ENCODE measurements around the gene SNCAIP. TPM values are rescaled to one million over a fixed set of nuclear protein-coding genes. Genes with fewer than 3 reads are reported as not detected.

SNCAIP gene
- total and polyA plus RNA-seq, 2 experiments from 2014 or later = 6.1 to 11.9 TPM

DNA sequence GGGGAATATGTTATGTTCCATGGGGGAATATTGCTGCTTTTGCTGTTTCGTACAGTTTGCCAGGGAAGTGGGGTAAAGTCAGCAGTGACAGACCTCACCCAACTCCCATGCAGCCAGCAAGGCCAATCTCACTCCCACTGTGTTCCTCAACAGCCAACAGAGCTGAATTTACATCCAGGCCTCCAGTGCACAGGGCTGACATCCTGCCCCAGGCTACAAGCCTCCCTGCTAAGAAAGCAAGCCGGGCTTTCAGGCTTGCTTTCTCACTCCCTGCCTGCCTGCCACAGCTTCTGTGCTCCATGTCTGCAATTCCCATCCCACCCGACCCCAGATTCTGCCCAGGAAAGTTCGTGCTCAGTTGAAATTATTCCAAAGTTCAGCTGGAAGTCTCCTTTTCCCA is 25.5 kb upstream of the SNCAIP start:
- Histone ChIP-seq H3K4me1 (ENCODE audit: insufficient read depth) (peaks cover 7% of the 10 kb centered on the region; the same call in 1 of the 2 replicates), H3F3A (replicated peaks; ENCODE audit: low read depth) (no peaks in the 10 kb centered on the region), H3K4me2 (no peak overlapping the region), H3K27me3 (ENCODE audit: insufficient read depth) (no peaks in the 10 kb centered on the region), H3K36me3 (ENCODE audit: insufficient read depth) (no peaks in the 10 kb centered on the region), H3K79me2 (replicated peaks; ENCODE audit: insufficient read depth) (no peaks in the 10 kb centered on the region), H3K4me3 (no peak overlapping the region), H4K20me1 (replicated peaks; ENCODE audit: insufficient read depth) (no peaks in the 10 kb centered on the region), H3K27ac (ENCODE audit: low read depth) (no peak overlapping the region), H3K9me2 (ENCODE audit: insufficient read depth) (no peaks in the 10 kb centered on the region), H2AFZ (peak overlapping the region; percentile 96)
- Mint-ChIP-seq H3K27ac (no peak overlapping the region), H3K27me3 (ENCODE audit: insufficient read depth, low read depth, poor library complexity) (peaks cover 4% of the 10 kb centered on the region), H3K9me3 (no peaks in the 10 kb centered on the region), H3K36me3 (ENCODE audit: low read depth) (no peaks in the 10 kb centered on the region), H3K4me1 (peaks cover 18% of the 10 kb centered on the region; the same call in 2 of the 3 replicates), H3K4me3 (no peak overlapping the region)
- peak; percentile 70 for ATAC-seq
- TF ChIP-seq EZH2 (IDR thresholded peaks at IDR 0.05; ENCODE audit: low read depth, unreplicated experiment) = no peak
- no peak for TF ChIP-seq CREB1 (CRISPR knock-in tag; IDR thresholded peaks at IDR 0.05; ENCODE audit: low read depth)
- TF ChIP-seq, protein P1, sequence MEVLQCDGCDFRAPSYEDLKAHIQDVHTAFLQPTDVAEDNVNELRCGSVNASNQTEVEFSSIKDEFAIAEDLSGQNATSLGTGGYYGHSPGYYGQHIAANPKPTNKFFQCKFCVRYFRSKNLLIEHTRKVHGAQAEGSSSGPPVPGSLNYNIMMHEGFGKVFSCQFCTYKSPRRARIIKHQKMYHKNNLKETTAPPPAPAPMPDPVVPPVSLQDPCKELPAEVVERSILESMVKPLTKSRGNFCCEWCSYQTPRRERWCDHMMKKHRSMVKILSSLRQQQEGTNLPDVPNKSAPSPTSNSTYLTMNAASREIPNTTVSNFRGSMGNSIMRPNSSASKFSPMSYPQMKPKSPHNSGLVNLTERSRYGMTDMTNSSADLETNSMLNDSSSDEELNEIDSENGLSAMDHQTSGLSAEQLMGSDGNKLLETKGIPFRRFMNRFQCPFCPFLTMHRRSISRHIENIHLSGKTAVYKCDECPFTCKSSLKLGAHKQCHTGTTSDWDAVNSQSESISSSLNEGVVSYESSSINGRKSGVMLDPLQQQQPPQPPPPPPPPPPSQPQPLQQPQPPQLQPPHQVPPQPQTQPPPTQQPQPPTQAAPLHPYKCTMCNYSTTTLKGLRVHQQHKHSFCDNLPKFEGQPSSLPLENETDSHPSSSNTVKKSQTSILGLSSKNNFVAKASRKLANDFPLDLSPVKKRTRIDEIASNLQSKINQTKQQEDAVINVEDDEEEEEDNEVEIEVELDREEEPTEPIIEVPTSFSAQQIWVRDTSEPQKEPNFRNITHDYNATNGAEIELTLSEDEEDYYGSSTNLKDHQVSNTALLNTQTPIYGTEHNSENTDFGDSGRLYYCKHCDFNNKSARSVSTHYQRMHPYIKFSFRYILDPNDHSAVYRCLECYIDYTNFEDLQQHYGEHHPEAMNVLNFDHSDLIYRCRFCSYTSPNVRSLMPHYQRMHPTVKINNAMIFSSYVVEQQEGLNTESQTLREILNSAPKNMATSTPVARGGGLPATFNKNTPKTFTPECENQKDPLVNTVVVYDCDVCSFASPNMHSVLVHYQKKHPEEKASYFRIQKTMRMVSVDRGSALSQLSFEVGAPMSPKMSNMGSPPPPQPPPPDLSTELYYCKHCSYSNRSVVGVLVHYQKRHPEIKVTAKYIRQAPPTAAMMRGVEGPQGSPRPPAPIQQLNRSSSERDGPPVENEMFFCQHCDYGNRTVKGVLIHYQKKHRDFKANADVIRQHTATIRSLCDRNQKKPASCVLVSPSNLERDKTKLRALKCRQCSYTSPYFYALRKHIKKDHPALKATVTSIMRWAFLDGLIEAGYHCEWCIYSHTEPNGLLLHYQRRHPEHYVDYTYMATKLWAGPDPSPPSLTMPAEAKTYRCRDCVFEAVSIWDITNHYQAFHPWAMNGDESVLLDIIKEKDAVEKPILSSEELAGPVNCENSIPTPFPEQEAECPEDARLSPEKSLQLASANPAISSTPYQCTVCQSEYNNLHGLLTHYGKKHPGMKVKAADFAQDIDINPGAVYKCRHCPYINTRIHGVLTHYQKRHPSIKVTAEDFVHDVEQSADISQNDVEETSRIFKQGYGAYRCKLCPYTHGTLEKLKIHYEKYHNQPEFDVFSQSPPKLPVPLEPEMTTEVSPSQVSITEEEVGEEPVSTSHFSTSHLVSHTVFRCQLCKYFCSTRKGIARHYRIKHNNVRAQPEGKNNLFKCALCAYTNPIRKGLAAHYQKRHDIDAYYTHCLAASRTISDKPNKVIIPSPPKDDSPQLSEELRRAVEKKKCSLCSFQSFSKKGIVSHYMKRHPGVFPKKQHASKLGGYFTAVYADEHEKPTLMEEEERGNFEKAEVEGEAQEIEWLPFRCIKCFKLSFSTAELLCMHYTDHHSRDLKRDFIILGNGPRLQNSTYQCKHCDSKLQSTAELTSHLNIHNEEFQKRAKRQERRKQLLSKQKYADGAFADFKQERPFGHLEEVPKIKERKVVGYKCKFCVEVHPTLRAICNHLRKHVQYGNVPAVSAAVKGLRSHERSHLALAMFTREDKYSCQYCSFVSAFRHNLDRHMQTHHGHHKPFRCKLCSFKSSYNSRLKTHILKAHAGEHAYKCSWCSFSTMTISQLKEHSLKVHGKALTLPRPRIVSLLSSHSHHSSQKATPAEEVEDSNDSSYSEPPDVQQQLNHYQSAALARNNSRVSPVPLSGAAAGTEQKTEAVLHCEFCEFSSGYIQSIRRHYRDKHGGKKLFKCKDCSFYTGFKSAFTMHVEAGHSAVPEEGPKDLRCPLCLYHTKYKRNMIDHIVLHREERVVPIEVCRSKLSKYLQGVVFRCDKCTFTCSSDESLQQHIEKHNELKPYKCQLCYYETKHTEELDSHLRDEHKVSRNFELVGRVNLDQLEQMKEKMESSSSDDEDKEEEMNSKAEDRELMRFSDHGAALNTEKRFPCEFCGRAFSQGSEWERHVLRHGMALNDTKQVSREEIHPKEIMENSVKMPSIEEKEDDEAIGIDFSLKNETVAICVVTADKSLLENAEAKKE (CRISPR knock-in tag; IDR thresholded peaks at IDR 0.05) = no peak
- no peak for TF ChIP-seq NANOG (IDR thresholded peaks at IDR 0.05; ENCODE audit: borderline replicate concordance)
- no peak for TF ChIP-seq STAT1 (IDR thresholded peaks at IDR 0.05; ENCODE audit: unreplicated experiment)
- TF ChIP-seq, protein P2, sequence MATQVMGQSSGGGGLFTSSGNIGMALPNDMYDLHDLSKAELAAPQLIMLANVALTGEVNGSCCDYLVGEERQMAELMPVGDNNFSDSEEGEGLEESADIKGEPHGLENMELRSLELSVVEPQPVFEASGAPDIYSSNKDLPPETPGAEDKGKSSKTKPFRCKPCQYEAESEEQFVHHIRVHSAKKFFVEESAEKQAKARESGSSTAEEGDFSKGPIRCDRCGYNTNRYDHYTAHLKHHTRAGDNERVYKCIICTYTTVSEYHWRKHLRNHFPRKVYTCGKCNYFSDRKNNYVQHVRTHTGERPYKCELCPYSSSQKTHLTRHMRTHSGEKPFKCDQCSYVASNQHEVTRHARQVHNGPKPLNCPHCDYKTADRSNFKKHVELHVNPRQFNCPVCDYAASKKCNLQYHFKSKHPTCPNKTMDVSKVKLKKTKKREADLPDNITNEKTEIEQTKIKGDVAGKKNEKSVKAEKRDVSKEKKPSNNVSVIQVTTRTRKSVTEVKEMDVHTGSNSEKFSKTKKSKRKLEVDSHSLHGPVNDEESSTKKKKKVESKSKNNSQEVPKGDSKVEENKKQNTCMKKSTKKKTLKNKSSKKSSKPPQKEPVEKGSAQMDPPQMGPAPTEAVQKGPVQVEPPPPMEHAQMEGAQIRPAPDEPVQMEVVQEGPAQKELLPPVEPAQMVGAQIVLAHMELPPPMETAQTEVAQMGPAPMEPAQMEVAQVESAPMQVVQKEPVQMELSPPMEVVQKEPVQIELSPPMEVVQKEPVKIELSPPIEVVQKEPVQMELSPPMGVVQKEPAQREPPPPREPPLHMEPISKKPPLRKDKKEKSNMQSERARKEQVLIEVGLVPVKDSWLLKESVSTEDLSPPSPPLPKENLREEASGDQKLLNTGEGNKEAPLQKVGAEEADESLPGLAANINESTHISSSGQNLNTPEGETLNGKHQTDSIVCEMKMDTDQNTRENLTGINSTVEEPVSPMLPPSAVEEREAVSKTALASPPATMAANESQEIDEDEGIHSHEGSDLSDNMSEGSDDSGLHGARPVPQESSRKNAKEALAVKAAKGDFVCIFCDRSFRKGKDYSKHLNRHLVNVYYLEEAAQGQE (IDR thresholded peaks at IDR 0.05; ENCODE audit: unreplicated experiment) = no peak
- TF ChIP-seq JUNB (IDR thresholded peaks at IDR 0.05; ENCODE audit: unreplicated experiment) = no peak
- no peak for TF ChIP-seq EZH2phosphoT487 (IDR thresholded peaks at IDR 0.05; ENCODE audit: unreplicated experiment)
- TF ChIP-seq ETS1 (IDR thresholded peaks at IDR 0.05) = no peak
- TF ChIP-seq ZNF331 (CRISPR knock-in tag; IDR thresholded peaks at IDR 0.05; ENCODE audit: low read depth) = no peak
- peak; percentile 11 for DNase-seq (ENCODE audit: low spot score)

Measured in GM23338 (cell line).